K562 (cell line): Measurements from ENCODE around the gene PCMTD2. TPM values are rescaled to one million over a fixed set of nuclear protein-coding genes. Genes with fewer than 3 reads are reported as not detected.

Experiments
- ATF4 ChIP-seq: fragments of 450-650 bp; formaldehyde crosslinking; IDR thresholded peaks from 2 replicates; pipeline ENCODE4 v1.4.0; 2022; ENCODE audit warnings: mild to moderate bottlenecking, moderate library complexity
- BMI1 ChIP-seq: fragments of 150-350 bp; IDR thresholded peaks from 2 replicates; pipeline ENCODE4 v1.6.1; 2014; ENCODE audit warnings: low read length
- CBFA2T3 ChIP-seq: fragments of 450-650 bp; IDR thresholded peaks from 2 replicates; pipeline ENCODE4 v1.6.1; 2017
- EGR1 ChIP-seq: fragments of 450-650 bp; conservative IDR thresholded peaks from 2 replicates; pipeline ENCODE4 v1.6.1; 2017; ENCODE audit warnings: mild to moderate bottlenecking
- FOSL1 ChIP-seq: fragments of 200-800 bp; sonication (Bioruptor generic); conservative IDR thresholded peaks from 2 replicates; pipeline ENCODE4 v1.6.1; 2016; ENCODE audit warnings: missing genetic modification characterization, missing compliant biosample characterization
- RNF219 ChIP-seq: fragments of 250-450 bp; sonication (Bioruptor Pico); IDR thresholded peaks from 2 replicates; pipeline ENCODE4 v1.5.0; 2022; ENCODE audit warnings: mild to moderate bottlenecking
- RREB1 ChIP-seq: fragments of 250-450 bp; sonication (Bioruptor Pico); IDR thresholded peaks from 2 replicates; pipeline ENCODE4 v1.4.0; 2020
- SIN3A ChIP-seq, 2 experiments: fragments of 150-350 bp in 1 of 2; IDR thresholded peaks; 2 replicates each; pipeline ENCODE4 v1.6.1; 2011 to 2016; ENCODE audit warnings: borderline replicate concordance in 2 of 2, low read depth in 2 of 2, low read length in 2 of 2, mild to moderate bottlenecking in 2 of 2, moderate library complexity in 2 of 2; ENCODE audit not compliant: control insufficient read depth in 1 of 2
- THAP12 ChIP-seq: fragments of 250-450 bp; sonication (Bioruptor Pico); IDR thresholded peaks from 2 replicates; pipeline ENCODE4 v1.9.0; 2021; ENCODE audit warnings: mild to moderate bottlenecking, inconsistent platforms
- U2AF2 ChIP-seq: fragments of 200-400 bp; formaldehyde crosslinking; optimal IDR thresholded peaks from 2 replicates; pipeline ENCODE3; 2017; ENCODE audit warnings: low read depth, mild to moderate bottlenecking, low read length
- ZKSCAN1 ChIP-seq: fragments of 150-350 bp; IDR thresholded peaks from 2 replicates; pipeline ENCODE4 v1.6.1; 2016; ENCODE audit warnings: low read depth, low read length
- ZNF124 ChIP-seq: sonication (generic); formaldehyde crosslinking; IDR thresholded peaks from 2 replicates; pipeline ENCODE4 v1.8.1; 2022; ENCODE audit warnings: missing genetic modification reagents
- ZNF174 ChIP-seq: fragments of 250-450 bp; sonication (Bioruptor Pico); IDR thresholded peaks from 2 replicates; pipeline ENCODE4 v1.4.0; 2020; ENCODE audit warnings: mild to moderate bottlenecking
- ZNF76 ChIP-seq: fragments of 250-450 bp; sonication (Bioruptor Pico); IDR thresholded peaks from 2 replicates; pipeline ENCODE4 v1.4.0; 2020; ENCODE audit warnings: mild to moderate bottlenecking, moderate library complexity, borderline replicate concordance
- ZNF766 ChIP-seq: fragments of 200-800 bp; sonication (Bioruptor generic); conservative IDR thresholded peaks from 2 replicates; pipeline ENCODE4 v1.6.1; 2016; ENCODE audit warnings: missing genetic modification characterization, missing compliant biosample characterization
- polyA plus RNA-seq, 8 experiments: library from polyadenylated mRNA; depleted of rRNA in 4 of 8; stranded (reverse) in 5 of 8; unstranded in 3 of 8; fragments of >200 nt; fragmentation: Nextera tagmentation in 2 of 8; fragmentation: Illumina TruSeq in 1 of 8; extraction: Ambion mirVana in 2 of 8; extraction: Trizol in 1 of 8; gene quantifications; 2 replicates each; pipeline versions ENCODE4 v1.2.1 to v1.2.3, GENCODE V29; 2011 to 2014; ENCODE audit warnings: inconsistent platforms in 1 of 8, missing spikeins in 1 of 8
- total RNA-seq, 7 experiments: library from RNA; depleted of rRNA in 6 of 7; stranded (reverse); fragments of >200 nt in 6 of 7; fragmentation: Illumina TruSeq in 2 of 7; extraction: Trizol in 2 of 7; gene quantifications; 2 replicates each; pipeline versions ENCODE4 v1.2.1 to v1.2.3, GENCODE V29; 2011 to 2021; ENCODE audit warnings: low replicate concordance in 1 of 7

The PCMTD2 gene
- total and polyA plus RNA-seq, 9 of the 15 experiments (the other 6 are each of a cell fraction or from before 2014, with no cell fraction given): 11.3 to 49.3 (median 28.4) TPM

- TF ChIP-seq RREB1 (CRISPR knock-in tag): no peak
- TF ChIP-seq ZNF76: no peak
- no peak for TF ChIP-seq BMI1
- peak; percentile 85 for TF ChIP-seq ZNF766
- TF ChIP-seq ZNF174 (CRISPR knock-in tag): no peak
- TF ChIP-seq FOSL1 (tag): peak; percentile 22; the same call in 1 of the 2 replicates
- no peak for TF ChIP-seq ATF4
- peak; percentile 100 for TF ChIP-seq CBFA2T3
- TF ChIP-seq EGR1: peak; percentile 90
- TF ChIP-seq RNF219 (CRISPR knock-in tag): no peak
- no peak for TF ChIP-seq U2AF2
- TF ChIP-seq ZKSCAN1: no peak; the same call in 1 of the 2 replicates
- TF ChIP-seq SIN3A (IDR thresholded peaks at IDR 0.05; ENCODE audit: borderline replicate concordance in 2 of 2, control insufficient read depth in 1 of 2, low read depth in 2 of 2, low read length in 2 of 2): 0 out of 4 replicates have a peak, but pooled peaks of 1 of the 2 experiments have one; percentile 46
- no peak for TF ChIP-seq ZNF124 (CRISPR knock-in tag)
- no peak for TF ChIP-seq THAP12
Observed at GRCh38 chr20:64220891-64221527, 34.5 kb upstream of the PCMTD2 start (continued).
